ENCODE data around the gene TLR6.

DNA sequence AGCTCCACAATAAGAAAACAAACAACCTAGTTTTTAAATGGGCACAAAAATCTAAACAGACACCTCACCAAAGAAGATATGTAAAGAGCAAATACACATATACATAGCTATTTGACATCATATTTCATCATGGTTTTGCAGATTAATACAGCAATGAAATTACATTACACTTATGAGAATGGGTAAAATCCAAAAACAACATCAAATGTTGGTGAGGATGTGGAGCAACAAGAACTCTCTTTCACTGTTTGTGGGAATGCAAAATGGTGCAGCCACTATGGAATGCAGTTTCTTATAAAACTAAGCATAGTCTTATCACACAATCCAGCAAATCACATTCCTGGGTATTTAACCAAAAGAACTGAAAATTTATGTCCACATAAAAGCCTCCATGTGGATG lies 25.0 kb downstream of the TLR6 start:
- TF ChIP-seq ARNTL (CRISPR knock-in tag; IDR thresholded peaks at IDR 0.05; ENCODE audit: borderline replicate concordance, low read depth) (no peak), GLIS3 (CRISPR knock-in tag; IDR thresholded peaks at IDR 0.05) (no peak), BACH2 (CRISPR knock-in tag; IDR thresholded peaks at IDR 0.05; ENCODE audit: borderline replicate concordance) (no peak), TCF4 (CRISPR knock-in tag; IDR thresholded peaks at IDR 0.05; ENCODE audit: borderline replicate concordance) (no peak), SNAI2 (CRISPR knock-in tag; IDR thresholded peaks at IDR 0.05) (no peak), ZFP30 (CRISPR knock-in tag; IDR thresholded peaks at IDR 0.05) (no peak), ZNF565 (CRISPR knock-in tag; conservative IDR thresholded peaks at IDR 0.05; ENCODE audit: low read depth) (no peak)
- TF ChIP-seq, protein P1, sequence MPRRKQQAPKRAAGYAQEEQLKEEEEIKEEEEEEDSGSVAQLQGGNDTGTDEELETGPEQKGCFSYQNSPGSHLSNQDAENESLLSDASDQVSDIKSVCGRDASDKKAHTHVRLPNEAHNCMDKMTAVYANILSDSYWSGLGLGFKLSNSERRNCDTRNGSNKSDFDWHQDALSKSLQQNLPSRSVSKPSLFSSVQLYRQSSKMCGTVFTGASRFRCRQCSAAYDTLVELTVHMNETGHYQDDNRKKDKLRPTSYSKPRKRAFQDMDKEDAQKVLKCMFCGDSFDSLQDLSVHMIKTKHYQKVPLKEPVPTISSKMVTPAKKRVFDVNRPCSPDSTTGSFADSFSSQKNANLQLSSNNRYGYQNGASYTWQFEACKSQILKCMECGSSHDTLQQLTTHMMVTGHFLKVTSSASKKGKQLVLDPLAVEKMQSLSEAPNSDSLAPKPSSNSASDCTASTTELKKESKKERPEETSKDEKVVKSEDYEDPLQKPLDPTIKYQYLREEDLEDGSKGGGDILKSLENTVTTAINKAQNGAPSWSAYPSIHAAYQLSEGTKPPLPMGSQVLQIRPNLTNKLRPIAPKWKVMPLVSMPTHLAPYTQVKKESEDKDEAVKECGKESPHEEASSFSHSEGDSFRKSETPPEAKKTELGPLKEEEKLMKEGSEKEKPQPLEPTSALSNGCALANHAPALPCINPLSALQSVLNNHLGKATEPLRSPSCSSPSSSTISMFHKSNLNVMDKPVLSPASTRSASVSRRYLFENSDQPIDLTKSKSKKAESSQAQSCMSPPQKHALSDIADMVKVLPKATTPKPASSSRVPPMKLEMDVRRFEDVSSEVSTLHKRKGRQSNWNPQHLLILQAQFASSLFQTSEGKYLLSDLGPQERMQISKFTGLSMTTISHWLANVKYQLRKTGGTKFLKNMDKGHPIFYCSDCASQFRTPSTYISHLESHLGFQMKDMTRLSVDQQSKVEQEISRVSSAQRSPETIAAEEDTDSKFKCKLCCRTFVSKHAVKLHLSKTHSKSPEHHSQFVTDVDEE (CRISPR knock-in tag; IDR thresholded peaks at IDR 0.05) = no peak
- TF ChIP-seq, protein P2, sequence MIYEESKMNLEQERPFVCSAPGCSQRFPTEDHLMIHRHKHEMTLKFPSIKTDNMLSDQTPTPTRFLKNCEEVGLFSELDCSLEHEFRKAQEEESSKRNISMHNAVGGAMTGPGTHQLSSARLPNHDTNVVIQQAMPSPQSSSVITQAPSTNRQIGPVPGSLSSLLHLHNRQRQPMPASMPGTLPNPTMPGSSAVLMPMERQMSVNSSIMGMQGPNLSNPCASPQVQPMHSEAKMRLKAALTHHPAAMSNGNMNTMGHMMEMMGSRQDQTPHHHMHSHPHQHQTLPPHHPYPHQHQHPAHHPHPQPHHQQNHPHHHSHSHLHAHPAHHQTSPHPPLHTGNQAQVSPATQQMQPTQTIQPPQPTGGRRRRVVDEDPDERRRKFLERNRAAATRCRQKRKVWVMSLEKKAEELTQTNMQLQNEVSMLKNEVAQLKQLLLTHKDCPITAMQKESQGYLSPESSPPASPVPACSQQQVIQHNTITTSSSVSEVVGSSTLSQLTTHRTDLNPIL (CRISPR knock-in tag; IDR thresholded peaks at IDR 0.05; ENCODE audit: low read depth) = no peak

Measured in SK-N-SH treated with all-trans-retinoic acid at 6 μM for 48 hours (cell line).